ENCODE results near the gene MAP2K5. TPM values are rescaled to one million over a fixed set of nuclear protein-coding genes. Genes with fewer than 3 reads are reported as not detected.

The MAP2K5 gene
- total and polyA plus RNA-seq, 10 of the 15 experiments (the other 5 are each of a cell fraction or from before 2014, with no cell fraction given) = 1.3 to 19.4 (median 9.6) TPM

DNA sequence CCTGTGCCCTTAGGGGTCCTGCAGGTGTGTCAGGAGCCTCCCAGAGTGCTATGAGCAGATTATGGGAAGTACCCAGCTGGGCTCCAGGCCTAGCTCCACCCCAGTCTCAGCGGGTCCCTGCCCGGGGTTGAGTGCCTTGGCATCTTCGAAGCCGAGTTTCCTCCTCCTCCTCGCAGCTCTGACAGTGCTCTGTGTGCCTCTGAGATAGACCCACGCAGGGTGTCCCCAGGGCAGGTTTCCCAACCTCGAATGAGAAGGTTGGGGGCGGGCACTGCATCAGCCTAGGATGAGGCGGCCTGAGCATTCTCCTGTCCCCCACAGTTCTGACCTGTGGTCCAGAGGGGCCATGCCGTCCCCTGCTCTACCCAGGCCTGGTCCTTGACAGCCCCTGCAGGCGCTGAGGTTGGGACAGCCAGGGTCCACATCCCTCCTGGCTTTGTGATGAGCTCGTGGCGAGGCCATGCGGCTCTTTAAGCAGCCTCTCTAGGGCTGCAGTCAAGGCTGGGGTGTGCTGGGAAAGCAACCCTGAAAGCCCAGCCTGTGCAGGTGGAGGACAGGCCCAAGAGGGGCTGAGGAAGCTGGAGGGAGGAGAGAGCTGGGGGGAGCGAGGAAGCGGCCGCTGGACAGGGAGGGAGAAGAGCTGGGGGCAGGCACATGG is 262.6 kb downstream of the MAP2K5 start:
- FAIRE-seq (no peak), DNase-seq (ENCODE audit: low read depth, low spot score) (no peak), ATAC-seq (no peak)
- H3K36me3 ChIP-seq (ENCODE audit: control insufficient read depth in 2 of 2, insufficient read depth in 2 of 2, low read length in 1 of 2) = no peaks in the 10 kb centered on the region; a peak in 2 of 4 replicates
- no peak overlapping the region for H3K9ac ChIP-seq (ENCODE audit: control insufficient read depth, insufficient read depth, low read length)
- H3K4me3 ChIP-seq = no peak overlapping the region
- ChIA-PET CTCF (no interaction called here), POLR2A (interaction anchor here (0.6 kb wide), 1 partner anchor 432 kb away, joined by 9 read pairs; no protein-coding TSS in a partner anchor), SMC1A (ENCODE audit: uncharacterized antibody, unreplicated experiment) (no interaction called here), RAD21 (ENCODE audit: unreplicated experiment) (no interaction called here)
- intact Hi-C loops (cut with micrococcal nuclease; ENCODE audit: unreplicated experiment) (no loop called here), in situ Hi-C loops (cut with MboI) (no loop called here)
- H3K4me1 ChIP-seq (ENCODE audit: control insufficient read depth, insufficient read depth, low read length) = peaks cover 5% of the 10 kb centered on the region
- H2AFZ ChIP-seq (ENCODE audit: control insufficient read depth, low read depth, low read length) = no peak overlapping the region
- TF ChIP-seq WRNIP1 (IDR thresholded peaks at IDR 0.05; ENCODE audit: borderline replicate concordance, low read depth, low read length) = no peak
- no peak for TF ChIP-seq POLR2AphosphoS5 (IDR thresholded peaks at IDR 0.05; ENCODE audit: low read length)
- TF ChIP-seq CHD2 (IDR thresholded peaks at IDR 0.05; ENCODE audit: borderline replicate concordance, low read depth, low read length) = no peak
- TF ChIP-seq KDM1A (IDR thresholded peaks at IDR 0.05; ENCODE audit: borderline replicate concordance) = no peak
- TF ChIP-seq CHD1 (IDR thresholded peaks at IDR 0.05; ENCODE audit: low read depth, low read length) = no peak
- TF ChIP-seq, protein P1, sequence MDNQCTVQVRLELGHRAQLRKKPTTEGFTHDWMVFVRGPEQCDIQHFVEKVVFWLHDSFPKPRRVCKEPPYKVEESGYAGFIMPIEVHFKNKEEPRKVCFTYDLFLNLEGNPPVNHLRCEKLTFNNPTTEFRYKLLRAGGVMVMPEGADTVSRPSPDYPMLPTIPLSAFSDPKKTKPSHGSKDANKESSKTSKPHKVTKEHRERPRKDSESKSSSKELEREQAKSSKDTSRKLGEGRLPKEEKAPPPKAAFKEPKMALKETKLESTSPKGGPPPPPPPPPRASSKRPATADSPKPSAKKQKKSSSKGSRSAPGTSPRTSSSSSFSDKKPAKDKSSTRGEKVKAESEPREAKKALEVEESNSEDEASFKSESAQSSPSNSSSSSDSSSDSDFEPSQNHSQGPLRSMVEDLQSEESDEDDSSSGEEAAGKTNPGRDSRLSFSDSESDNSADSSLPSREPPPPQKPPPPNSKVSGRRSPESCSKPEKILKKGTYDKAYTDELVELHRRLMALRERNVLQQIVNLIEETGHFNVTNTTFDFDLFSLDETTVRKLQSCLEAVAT (IDR thresholded peaks at IDR 0.05) = no peak
- no peak for TF ChIP-seq RAD21 (IDR thresholded peaks at IDR 0.05; ENCODE audit: insufficient read depth, low read depth, low read length)
- no peak for TF ChIP-seq ETV6 (conservative IDR thresholded peaks at IDR 0.05 in 1 of 2, IDR thresholded peaks at IDR 0.05 in 1 of 2; ENCODE audit: borderline replicate concordance in 1 of 2, low read depth in 1 of 2)
- TF ChIP-seq HDGF (IDR thresholded peaks at IDR 0.05) = no peak
- no peak for TF ChIP-seq BMI1 (IDR thresholded peaks at IDR 0.05; ENCODE audit: borderline replicate concordance)
- TF ChIP-seq NR2C1 (IDR thresholded peaks at IDR 0.05) = no peak
- no peak for TF ChIP-seq KLF5 (IDR thresholded peaks at IDR 0.05; ENCODE audit: partially characterized antibody)
- TF ChIP-seq, protein P2, sequence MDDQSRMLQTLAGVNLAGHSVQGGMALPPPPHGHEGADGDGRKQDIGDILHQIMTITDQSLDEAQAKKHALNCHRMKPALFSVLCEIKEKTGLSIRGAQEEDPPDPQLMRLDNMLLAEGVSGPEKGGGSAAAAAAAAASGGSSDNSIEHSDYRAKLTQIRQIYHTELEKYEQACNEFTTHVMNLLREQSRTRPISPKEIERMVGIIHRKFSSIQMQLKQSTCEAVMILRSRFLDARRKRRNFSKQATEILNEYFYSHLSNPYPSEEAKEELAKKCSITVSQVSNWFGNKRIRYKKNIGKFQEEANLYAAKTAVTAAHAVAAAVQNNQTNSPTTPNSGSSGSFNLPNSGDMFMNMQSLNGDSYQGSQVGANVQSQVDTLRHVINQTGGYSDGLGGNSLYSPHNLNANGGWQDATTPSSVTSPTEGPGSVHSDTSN (IDR thresholded peaks at IDR 0.05; ENCODE audit: insufficient replicate concordance, low read depth, low read length) = no peak
- no peak for TF ChIP-seq STAT1 (conservative IDR thresholded peaks at IDR 0.05)
- no peak for TF ChIP-seq SIX5 (IDR thresholded peaks at IDR 0.05; ENCODE audit: low read depth, low read length, severe bottlenecking)
- no peak for TF ChIP-seq FOXM1 (IDR thresholded peaks at IDR 0.05; ENCODE audit: low read depth, low read length)
- TF ChIP-seq ZNF274 (IDR thresholded peaks at IDR 0.05; ENCODE audit: insufficient read depth, insufficient read length) = no peak
- no peak for TF ChIP-seq PAX8 (IDR thresholded peaks at IDR 0.05)
- H3K27me3 ChIP-seq (replicated peaks in 1 of 2; ENCODE audit: control insufficient read depth in 2 of 2, insufficient read depth in 2 of 2, low read length in 1 of 2) = no peaks in the 10 kb centered on the region
- BruUV-seq (replicated peaks) = no TSS peak
- H3K9me3 ChIP-seq (replicated peaks; ENCODE audit: control insufficient read depth, insufficient read depth, low read length) = no peaks in the 10 kb centered on the region
- no peak overlapping the region for H3K27ac ChIP-seq (ENCODE audit: control insufficient read depth, insufficient read depth)
- no peaks in the 10 kb centered on the region for H3K79me2 ChIP-seq (ENCODE audit: control insufficient read depth, insufficient read depth, low read length)
- H3K4me2 ChIP-seq (ENCODE audit: control insufficient read depth, insufficient read depth) = no peak overlapping the region
- WGBS (ENCODE audit: insufficient coverage, insufficient replicate concordance, low lambda C conversion rate, missing lambda C conversion rate) = 93% methylated on average over 17 of the region's 17 CpGs
- no peaks in the 10 kb centered on the region; the same call in 1 of the 2 replicates for H4K20me1 ChIP-seq (ENCODE audit: control insufficient read depth, insufficient read depth)

Data from GM12878 (cell line).